HG02678 (cell line): ENCODE measurements around the gene FOXL2.
A peak's percentile ranks its signal among the peaks of the same experiment; 100 is the strongest.

Experiments used
- ATAC-seq: cut with Tn5 transposase; IDR thresholded peaks from one replicate; pipeline ENCODE4 v1.9.1; 2021; ENCODE audit warnings: mild to moderate bottlenecking, moderate library complexity; ENCODE audit not compliant: unreplicated experiment

The FOXL2 gene

DNA sequence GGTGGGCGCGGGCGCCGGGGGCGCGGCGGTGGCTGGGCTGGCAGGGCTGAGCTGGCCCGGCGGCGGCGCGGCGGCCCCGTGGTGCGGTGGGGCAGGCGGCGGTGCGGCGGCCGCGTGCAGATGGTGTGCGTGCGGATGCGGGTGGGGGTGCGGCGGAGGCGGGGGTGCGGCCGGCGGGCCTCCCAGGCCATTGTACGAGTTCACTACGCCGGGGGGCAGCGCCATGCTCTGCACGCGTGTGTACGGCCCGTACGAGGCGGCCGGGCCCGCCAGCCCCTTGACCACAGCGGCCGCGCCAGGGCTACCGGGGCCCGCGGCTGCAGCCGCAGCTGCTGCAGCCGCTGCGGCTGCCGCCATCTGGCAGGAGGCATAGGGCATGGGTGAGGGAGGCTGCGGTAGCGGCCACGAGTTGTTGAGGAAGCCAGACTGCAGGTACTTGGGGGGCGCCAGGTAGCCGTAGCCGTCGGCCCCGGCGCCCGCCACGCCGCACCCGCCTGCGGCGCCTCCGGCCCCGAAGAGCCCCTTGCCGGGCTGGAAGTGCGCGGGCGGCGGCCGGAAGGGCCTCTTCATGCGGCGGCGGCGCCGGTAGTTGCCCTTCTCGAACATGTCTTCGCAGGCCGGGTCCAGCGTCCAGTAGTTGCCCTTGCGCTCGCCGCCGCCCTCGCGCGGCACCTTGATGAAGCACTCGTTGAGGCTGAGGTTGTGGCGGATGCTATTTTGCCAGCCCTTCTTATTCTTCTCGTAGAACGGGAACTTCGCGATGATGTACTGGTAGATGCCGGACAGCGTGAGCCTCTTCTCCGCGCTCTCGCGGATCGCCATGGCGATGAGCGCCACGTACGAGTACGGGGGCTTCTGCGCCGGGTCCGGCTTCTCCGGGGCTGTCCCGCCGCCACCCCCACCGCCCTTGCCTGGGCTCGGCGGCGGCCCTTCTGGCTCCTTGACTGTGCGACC, 951 bp downstream of the FOXL2 start:
- no peak for ATAC-seq

DNA sequence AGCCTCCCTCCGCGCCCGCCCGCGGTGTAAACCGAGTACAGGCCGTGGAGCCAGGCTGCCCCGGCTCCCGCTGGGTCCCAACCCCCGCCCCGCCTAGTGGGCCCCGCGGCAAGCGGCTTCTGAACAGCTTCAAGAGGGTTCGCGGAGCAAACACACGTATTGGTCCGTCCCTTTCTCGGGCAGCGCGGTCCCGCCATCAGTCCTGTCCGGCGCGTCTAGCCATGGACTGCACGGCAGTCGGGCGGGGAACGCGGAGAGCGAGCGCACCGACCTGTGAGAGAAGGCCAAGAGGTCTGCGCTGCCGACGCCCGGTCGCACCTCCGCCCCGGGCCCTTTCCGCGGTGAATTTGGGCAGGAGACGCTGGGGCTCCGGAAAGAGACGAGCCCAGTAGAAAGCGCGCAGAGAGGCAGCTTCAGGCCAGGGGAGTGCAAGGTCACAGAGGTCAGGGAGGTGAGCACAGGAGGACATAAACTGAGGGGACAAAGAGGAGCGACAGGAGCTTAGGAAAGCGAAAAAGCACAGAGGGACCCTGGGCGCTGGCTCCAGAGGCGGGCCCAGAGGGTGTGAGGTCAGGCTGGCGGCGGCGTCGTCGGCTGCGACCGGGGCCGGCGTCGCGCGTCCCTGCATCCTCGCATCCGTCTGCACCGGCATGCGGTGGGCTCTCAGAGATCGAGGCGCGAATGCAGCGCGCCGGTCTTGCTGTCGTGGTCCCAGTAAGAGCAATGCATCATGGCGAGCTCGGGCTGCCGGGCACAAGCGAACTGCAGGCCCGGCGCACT, 1.8 kb downstream of the FOXL2 start:
- no peak for ATAC-seq

DNA sequence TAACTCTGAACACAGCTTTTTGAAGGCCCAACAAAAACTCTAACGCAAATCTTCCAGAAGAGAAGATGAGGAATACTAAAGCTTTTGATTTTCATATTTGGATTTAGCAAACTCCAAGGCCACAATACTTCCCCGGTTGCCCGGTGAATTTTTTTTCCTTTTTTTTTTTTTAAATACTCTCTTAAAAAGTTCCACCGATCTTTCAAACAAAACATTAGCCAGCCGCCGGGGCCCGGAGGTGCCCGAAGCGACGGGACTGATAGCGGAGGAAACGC, 2.3 kb downstream of the FOXL2 start:
- ATAC-seq, result no peak

DNA sequence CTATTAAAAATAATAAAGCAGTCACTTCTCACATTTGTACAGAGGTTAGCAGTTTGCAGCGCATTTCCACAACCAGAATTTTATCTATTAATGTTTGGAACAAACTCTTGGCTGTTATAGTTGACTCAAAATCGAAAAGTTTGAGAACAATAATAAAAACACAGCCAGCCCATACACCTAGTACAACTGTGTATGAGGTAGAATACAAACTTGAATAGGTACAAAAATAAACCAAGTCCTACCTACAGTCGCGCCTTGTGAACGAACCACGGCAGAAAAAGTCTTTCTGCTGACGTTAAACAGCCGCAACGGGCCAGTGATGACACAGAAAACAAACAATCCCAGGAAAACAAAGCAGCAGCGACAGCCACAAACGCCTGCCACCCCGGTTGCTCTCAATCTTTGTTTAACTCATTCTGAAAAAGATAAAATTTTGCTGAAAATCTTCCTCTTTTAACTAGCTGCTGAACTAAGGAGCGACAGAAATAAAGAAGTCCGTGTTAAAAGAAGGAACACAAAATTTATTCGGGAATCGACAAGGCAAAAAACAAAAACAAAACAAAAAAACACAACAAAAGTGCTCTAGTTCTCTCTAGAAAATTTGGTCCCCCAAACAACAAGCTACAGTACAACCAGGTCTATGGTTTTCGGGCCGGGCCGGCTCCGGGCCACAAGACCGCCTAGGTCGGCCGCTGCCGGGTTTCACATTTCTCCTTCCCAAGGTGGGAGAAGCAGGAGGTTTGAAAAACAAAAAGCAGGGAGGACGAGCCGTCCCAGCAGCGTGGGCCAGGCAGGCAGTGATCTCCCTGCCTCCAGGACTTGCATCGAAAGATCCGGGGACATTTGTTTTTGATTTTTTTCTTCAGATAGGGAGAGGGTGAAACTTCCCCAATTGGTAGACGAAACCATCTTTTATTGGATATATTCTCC, 2.9 kb downstream of the FOXL2 start:
- no peak for ATAC-seq

DNA sequence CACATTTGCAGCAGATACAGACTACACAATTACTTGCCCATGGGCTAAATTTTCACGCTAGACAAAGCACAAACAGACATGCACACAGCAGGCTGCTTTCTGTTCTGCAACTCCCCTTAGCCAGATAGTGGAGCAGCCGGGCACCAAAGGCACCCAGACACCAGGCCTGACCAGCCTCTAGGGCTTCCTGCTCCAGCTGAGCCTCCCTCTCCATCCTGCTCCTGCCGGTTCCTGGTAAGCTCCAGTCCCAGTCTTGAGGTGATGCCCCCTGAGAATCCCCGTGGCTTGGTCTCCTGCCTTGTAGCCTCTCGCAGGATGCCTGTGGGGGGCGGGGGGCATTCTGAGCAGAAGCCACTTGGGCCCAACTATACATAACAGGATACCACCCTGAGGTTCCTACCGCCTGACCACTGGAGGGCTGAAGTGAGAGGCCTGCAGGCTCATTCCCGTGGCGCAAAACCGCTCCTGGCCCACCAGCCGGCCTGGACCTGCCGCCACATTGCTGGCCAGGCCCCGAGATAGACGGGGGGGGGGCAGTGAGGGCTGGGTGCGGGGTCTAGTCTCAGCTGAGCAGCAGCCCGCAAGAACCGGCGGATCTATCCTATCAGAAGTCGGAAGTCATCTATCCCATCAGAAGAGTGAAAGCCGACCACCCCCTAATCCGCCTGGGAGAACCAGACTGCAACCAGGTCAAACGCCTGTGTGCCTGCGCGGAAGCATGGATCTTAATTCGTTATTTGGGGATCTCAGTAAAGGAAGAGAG, 3.9 kb downstream of the FOXL2 start:
- no peak for ATAC-seq

DNA sequence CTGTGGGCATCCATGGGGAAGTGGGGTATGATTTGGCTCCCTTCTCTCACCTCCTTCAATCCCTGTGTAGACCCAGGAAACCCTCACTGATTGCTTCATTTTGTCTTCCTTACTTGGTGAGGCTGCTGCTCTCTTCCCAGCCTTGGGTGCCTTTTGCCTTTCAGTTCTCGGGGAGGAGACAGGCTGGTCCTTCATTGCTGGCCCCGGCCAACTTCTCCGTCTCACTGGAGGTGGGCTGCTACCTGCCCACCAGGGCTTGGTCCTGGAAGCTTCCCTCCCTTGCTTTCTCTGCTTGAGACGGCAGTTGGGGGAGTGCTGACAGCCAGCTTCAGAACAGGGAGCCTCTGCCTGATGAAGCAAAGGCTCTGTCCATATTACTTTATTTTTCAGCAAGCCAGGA, 4.7 kb downstream of the FOXL2 start:
- no peak for ATAC-seq

DNA sequence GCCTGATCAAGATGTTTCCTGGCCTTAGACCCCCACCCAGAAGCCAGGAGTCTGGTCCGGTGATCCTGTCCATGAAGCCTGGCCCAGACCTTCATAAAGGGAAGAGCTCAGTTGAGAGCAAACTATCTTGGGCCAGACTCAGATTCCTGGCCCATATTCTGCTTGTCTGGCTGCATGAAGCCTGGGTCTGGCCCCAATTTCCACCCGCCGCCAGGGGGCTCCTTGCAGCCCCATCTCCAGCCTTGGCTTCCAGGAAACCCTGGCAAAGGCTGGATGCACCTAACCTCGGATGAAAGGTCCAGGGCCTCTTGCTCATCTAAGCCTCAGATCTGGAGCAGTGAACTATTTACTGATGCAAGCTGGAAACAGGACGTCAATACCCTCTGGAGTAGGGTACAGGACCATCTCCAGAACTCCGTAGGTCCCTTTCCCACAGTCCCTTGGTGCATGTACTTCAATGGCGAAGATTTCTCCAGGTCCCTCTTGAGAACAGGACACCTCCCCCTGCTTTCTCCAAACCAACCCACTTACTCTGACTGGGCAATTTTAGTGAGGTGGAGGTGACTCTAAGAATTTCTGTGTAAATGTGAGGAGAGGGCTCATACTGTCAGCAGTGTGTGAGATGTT, 5.6 kb downstream of the FOXL2 start:
- ATAC-seq, result no peak

DNA sequence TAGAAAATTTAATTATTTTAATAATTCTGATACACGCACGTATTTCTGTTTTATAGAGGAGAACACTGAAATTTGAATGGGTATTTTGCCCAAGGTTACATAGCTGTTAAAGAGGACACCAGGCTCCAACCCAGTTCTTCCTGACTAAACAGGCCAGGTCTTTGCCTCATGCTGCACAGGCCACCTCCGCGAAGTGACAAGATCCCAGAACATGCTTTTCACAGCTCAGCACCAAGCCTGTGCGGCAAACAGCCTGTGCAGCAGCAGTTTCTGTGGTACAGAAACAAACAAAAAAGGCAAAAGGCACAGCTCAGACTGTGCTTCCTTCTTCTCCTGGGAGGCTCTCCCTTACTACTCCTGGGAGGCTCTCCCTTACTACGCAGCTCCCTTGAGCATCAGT, 6.5 kb downstream of the FOXL2 start:
- no peak for ATAC-seq

DNA sequence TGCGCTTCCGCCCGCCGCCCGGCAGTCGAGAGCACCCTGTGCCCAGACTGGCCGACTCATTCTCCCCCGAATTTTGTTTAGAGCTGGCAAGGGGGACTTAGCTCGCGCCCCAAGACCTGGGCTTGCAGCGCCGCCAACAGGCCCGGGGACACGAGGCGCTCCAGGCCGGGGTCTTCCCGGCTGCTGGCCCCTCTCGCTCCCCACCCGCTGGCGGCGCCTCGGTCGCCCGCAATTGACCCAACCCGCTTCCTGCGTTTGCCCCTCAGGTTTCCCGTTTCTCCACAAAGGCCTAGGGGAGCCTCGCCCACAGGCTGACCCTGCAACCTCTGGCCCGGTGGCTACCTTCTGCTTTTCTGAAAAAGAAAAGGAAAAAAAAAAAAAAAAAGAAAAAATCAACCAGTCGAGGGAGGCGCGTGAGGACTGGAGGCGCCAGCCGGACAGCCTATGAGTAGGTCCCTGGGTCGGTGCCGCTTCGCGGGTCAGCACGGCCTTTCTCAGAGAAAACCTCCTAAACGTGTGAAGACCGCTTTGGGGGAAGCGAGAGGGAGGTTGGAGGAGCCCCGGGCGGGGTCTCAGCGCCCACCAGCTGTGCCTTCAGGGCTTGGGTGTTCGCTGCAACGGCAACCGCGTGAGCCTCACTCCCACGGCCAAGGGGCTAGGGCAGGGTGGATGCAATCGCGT, 7.2 kb downstream of the FOXL2 start:
- no peak for ATAC-seq

DNA sequence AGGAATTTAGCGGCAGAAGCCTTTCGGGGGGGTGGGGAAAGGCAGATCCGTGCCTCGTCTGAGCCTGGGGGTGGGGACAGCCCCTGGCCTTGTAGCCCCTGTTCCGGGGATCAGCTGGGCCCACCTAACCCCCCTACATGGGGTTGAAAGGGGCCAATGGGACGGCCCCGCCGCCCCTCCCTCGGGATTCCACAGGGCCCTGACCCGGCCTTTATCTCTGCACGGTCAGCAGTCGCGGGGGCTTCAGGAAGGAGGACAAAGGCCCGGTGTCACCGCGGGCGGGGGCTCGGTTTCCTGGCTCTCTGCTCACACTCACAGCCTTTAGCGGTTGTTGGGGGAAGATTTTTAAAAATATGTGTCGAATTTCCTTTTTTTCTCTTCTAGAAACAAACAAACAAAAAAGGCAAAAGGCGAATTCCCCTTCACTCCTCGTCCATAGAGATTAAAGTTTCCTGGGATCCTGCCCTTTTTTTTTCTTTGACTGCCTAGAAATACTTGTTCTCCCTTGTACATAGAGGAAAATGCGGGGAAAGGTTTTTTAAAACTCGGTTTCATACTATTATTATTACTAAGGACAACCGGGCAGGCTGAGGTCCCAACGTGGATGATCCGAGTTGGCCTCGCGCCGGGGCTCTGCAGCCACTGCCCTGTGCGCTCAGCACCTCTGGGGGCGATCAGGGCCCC, 7.9 kb downstream of the FOXL2 start:
- ATAC-seq, result no peak

DNA sequence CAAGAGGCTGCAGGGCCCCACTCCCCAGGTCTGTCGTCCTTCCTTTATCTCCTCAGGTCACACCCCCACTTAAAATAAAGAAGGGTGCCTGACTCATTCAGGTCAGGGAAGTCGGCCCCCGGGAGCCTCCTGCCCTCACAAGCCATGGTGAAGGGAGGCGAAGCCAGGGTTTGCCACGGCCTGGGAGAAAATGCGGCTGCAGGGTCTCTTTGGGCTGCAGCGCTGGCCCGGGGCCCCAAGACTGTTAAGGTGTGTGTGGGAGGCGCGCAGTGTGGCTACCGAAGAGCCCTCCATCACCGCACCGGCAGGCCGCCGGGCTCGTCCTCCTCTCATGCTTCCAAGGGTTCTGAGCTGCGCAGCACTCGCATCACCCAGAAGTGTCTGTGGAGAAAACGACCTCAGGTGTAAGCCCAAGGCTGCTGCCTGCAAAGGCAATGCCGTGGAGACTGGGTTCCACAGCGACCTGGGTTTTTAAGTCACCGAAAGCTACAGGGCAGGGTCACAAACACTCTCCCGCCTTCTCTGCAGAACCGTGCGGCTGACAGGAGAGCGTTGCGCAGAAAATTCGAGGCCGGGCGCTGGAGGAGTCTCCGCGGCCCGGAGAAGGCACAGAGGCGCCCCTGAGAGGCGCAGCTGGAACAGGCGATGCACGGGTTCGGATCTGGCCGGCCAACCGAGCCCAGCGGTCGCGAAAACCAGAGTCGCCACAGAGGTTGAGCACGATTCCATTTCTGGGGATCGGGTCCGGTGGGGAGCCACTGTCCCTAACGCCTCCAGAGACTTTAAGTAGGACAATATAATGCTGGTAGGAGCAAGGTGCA, 8.7 kb downstream of the FOXL2 start:
- ATAC-seq, result no peak

DNA sequence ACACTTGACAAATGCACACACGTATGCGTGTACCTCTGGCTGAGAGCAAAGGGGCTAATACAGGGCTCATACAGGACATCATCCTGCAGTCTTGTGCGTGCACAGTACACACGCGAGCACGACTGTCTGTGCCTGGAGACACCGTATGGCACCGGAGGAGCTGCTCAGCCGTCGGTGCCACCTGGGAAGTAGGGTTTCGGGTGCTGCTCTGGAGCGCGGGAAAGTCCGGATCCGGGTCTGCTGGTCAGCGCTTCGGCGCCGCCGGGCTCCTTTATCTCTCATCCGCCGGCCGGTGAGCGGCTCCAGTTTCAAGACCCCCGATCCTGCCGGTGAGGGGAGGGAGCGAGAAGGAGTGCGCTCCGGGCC, 9.3 kb downstream of the FOXL2 start:
- no peak for ATAC-seq

DNA sequence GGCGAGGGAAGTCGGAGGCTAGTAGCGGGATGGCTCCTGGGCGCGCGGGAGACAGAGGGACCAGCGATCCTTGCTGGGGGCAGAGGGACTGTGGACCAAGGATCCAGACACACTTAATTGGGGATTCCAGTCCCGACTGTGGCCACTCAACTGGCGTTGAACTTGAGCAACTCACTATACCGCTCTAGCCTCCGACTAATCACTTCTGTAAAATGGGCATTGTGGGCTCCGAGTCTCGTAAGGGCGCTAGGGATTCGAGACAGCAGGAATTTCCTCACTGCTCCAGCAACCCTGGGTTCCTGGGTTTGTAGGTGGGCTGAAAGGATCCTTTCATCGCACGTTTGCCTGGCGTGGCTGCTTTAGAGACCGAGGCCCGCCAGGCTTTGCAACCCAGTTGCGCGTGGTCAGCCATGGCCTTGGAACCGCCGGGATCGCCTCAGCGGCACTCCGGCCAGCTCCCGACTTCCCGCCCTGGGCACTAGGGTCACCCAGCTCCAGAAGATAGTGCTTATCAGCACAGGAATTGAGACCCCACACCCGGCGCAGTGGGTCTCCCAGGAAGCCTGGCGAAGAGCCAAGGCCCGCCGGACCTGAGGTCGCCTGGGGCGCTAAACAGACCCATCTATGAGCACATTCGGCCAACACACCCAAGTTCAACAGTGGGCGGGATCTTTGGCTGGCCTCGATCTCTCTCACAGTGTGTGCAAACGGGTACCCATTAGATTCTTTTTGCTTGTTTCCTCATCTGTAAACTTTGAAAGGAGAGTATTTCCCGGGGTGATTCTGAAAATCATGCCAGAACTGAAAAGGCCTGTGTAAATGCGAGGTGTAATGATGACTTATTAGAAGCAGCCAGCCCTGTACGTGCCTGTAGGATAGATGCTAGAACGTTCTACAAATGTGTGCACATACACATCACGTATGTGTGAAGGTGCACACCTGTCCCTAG, 9.9 kb downstream of the FOXL2 start:
- no peak for ATAC-seq

DNA sequence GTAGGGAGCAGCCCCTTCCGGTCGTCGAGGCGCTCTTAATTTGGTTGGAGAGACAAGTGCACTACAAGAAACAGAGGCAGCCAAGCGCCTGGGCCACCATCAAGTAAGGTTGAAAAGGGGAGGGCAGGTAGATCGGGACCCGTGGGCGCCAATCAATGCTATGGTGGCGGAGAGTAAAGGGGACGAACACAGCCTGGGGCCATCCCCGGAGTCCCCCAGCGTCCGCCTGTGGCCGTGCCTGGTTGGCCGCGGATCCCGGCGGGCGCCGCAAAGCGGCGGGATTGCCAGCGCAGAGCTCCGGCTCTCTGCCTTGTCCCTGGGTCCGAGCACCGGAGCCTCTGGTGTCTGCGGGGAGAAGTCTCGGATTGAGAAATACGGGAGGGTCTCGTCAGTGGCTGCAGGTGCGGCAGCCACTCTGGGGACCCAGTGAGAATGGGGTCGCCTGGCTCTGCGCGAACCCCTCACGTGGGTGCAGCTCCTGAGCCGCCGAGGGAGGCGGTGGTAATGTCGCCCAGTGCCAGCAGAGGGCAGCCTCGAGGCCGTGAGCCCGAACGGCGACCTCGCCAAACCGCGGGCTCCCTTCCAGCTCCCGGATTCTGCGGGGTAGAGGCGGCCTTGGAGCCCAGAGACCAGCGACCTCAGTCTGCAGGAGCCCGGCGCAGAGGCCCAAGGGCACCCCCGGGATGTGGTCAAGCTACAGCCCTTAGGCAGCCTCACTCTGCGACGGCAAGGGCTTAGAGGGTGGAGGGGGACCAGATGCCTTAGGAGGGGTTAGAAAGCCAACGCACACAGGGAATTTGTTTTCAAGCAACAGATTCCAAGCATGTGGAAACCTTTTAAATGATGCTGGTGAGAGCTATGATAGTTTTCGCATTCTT, 10.8 kb downstream of the FOXL2 start:
- ATAC-seq, result peak; percentile 76

DNA sequence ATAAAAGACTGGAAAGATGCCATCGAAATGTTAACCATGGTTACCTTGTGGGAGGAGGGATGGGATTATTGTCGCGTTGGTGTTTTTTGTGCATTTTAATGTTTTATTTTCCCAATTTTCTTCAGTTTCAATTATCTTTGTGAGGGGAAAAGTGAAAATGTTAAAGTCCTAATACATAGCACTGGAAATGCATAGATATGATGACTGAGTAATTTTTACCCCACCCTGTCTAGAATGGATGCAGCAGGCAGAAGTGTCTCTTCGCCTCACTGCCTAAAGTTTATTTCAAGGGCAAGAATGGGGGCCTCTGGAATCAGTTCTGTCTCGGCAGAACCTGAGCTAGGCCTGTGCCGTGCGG, 11.5 kb downstream of the FOXL2 start:
- no peak for ATAC-seq
